MM.1S (cell line): ENCODE results near the gene SLC6A20.
"Not testable (repeated sequence)": the region's sequence is repeated elsewhere in the genome, so short reads cannot be mapped to it uniquely, and the experiment has no call there.

Experiments used
- DNase-seq: peaks from one replicate; pipeline ENCODE4 v3.0.0-alpha.2; 2015
- H2AFZ ChIP-seq: fragments of 300-600 bp; sonication (generic); 2 replicates; pipeline ENCODE4 v1.6.0; 2016; ENCODE audit warnings: antibody characterized with exemption, low read length
- H3F3A ChIP-seq: fragments of 300-600 bp; sonication (generic); 2 replicates; pipeline ENCODE4 v1.6.1; 2016; ENCODE audit warnings: mild to moderate bottlenecking, antibody characterized with exemption, low read length, moderate library complexity, mixed read lengths; ENCODE audit not compliant: insufficient read depth
- H3K27ac ChIP-seq: fragments of 300-600 bp; sonication (generic); 2 replicates; pipeline ENCODE4 v1.5.1; 2016; ENCODE audit warnings: mild to moderate bottlenecking, low read length
- H3K27me3 ChIP-seq: fragments of 300-600 bp; sonication (generic); replicated peaks from 2 replicates; pipeline ENCODE4 v1.6.0; 2016; ENCODE audit warnings: low read length; ENCODE audit not compliant: insufficient read depth
- H3K36me3 ChIP-seq: fragments of 300-600 bp; sonication (generic); replicated peaks from 2 replicates; pipeline ENCODE4 v1.6.1; 2016; ENCODE audit warnings: mild to moderate bottlenecking, low read length, mixed read lengths; ENCODE audit not compliant: insufficient read depth
- H3K4me1 ChIP-seq: fragments of 300-600 bp; sonication (generic); 2 replicates; pipeline ENCODE4 v1.6.1; 2016; ENCODE audit warnings: low read length, mixed read lengths
- H3K4me2 ChIP-seq: fragments of 300-600 bp; sonication (generic); 2 replicates; pipeline ENCODE4 v1.6.0; 2016; ENCODE audit warnings: low read depth, low read length
- H3K4me3 ChIP-seq: fragments of 300-600 bp; sonication (generic); 2 replicates; pipeline ENCODE4 v1.5.1; 2016; ENCODE audit warnings: low read length, mixed read lengths
- H3K79me2 ChIP-seq: fragments of 300-600 bp; sonication (generic); 2 replicates; pipeline ENCODE4 v1.6.1; 2016; ENCODE audit warnings: mixed run types, low read length, mixed read lengths
- H3K9ac ChIP-seq: fragments of 300-600 bp; sonication (generic); 2 replicates; pipeline ENCODE4 v1.6.1; 2016; ENCODE audit warnings: low read length, mixed read lengths
- H3K9me2 ChIP-seq: fragments of 300-600 bp; sonication (generic); replicated peaks from 2 replicates; pipeline ENCODE4 v1.6.1; 2016; ENCODE audit warnings: mild to moderate bottlenecking, low read length, mixed read lengths; ENCODE audit not compliant: insufficient read depth
- H3K9me3 ChIP-seq: fragments of 300-600 bp; sonication (generic); replicated peaks from 2 replicates; pipeline ENCODE4 v1.6.1; 2016; ENCODE audit warnings: mild to moderate bottlenecking, low read length, mixed read lengths; ENCODE audit not compliant: insufficient read depth
- H4K20me1 ChIP-seq: fragments of 300-600 bp; sonication (generic); 2 replicates; pipeline ENCODE4 v1.6.1; 2016; ENCODE audit warnings: mild to moderate bottlenecking, low read length, moderate library complexity, mixed read lengths; ENCODE audit not compliant: insufficient read depth
- CTCF ChIP-seq: fragments of 300-600 bp; sonication (generic); IDR thresholded peaks from 2 replicates; pipeline ENCODE4 v1.5.1; 2016; ENCODE audit warnings: antibody characterized with exemption, low read length, mixed read lengths
- EZH2 ChIP-seq: fragments of 300-600 bp; sonication (generic); optimal IDR thresholded peaks from 2 replicates; pipeline ENCODE3; 2017; ENCODE audit warnings: low read depth, mild to moderate bottlenecking, antibody characterized with exemption, low read length, mixed read lengths
- EZH2phosphoT487 ChIP-seq: fragments of 300-600 bp; sonication (generic); IDR thresholded peaks from 2 replicates; pipeline ENCODE4 v1.6.1; 2018; ENCODE audit warnings: antibody characterized with exemption, low read length

SLC6A20 gene

GRCh38 chr3:45751537-45752242, 44.6 kb downstream of the SLC6A20 start:
- Histone ChIP-seq H3K4me2 (no peak overlapping the region), H3K27ac (no peak overlapping the region), H4K20me1 (no peaks in the 10 kb centered on the region), H3K4me1 (no peaks in the 10 kb centered on the region), H3K4me3 (no peak overlapping the region), H3K9me2 (no peaks in the 10 kb centered on the region), H3F3A (no peaks in the 10 kb centered on the region), H3K36me3 (no peaks in the 10 kb centered on the region), H3K9me3 (no peaks in the 10 kb centered on the region), H3K79me2 (no peaks in the 10 kb centered on the region), H3K27me3 (no peaks in the 10 kb centered on the region), H2AFZ (no peak overlapping the region), H3K9ac (no peak overlapping the region)
- DNase-seq = no peak
- TF ChIP-seq EZH2 (no peak), CTCF (no peak), EZH2phosphoT487 (no peak)

DNA sequence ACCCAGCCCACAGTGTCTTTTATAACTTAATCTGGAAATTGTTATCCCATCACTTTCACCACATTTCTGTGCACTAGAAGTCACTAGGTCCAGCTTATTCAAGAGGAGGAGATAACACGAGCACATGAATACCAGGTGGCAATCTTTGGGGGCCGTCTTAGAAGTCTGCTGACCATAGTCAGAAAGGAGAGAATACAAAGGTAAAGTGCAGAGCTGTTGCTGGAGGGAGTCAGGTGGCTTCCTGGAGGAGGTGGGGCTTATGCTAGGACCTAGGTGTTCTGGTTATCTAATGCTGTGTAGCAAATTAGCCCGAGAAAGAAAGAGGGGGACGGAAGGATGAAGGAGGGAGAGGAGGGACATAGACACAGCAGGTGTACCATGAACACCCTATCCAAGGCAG, 46.5 kb downstream of the SLC6A20 start:
- Histone ChIP-seq H3K79me2 (no peaks in the 10 kb centered on the region), H3K9me3 (no peaks in the 10 kb centered on the region), H2AFZ (no peak overlapping the region), H3K9me2 (no peaks in the 10 kb centered on the region), H3F3A (no peaks in the 10 kb centered on the region), H3K4me1 (no peaks in the 10 kb centered on the region), H3K4me3 (no peak overlapping the region), H3K27ac (no peak overlapping the region), H3K36me3 (no peaks in the 10 kb centered on the region), H4K20me1 (no peaks in the 10 kb centered on the region), H3K9ac (no peak overlapping the region), H3K4me2 (no peak overlapping the region), H3K27me3 (no peaks in the 10 kb centered on the region)
- no peak for TF ChIP-seq EZH2phosphoT487
- no peak for TF ChIP-seq EZH2
- no peak for TF ChIP-seq CTCF
- no peak for DNase-seq

DNA sequence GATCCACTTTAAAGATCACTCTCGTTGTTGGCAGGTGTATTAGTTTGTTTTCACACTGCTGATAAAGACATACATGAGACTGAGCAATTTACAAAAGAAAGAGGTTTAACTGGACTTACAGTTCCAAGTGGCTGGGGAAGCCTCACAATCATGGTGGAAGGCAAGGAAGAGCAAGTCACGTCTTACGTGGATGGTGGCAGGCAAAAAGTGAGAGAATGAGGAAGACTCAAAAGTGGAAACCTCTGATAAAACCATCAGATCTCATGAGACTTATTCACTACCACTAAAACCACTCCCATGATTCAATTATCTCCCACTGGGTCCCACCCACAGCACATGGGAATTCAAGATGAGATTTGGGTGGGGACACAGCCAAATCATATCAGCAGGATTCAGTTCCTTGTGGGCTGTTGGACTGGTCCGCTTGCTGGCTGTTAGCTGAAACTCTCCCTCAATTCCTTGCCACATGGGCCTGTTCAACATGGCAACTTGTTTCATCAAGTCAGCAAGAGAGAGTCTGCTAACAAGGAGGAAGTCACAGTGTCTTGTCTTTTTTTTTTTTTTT, 47.2 kb downstream of the SLC6A20 start:
- not testable (repeated sequence) for H3F3A ChIP-seq, H3K27me3 ChIP-seq, H3K4me2 ChIP-seq, H3K9me2 ChIP-seq, H3K36me3 ChIP-seq, H3K4me1 ChIP-seq, DNase-seq, H2AFZ ChIP-seq, H3K9me3 ChIP-seq, H3K4me3 ChIP-seq, H3K79me2 ChIP-seq, H3K9ac ChIP-seq, H4K20me1 ChIP-seq, H3K27ac ChIP-seq

DNA sequence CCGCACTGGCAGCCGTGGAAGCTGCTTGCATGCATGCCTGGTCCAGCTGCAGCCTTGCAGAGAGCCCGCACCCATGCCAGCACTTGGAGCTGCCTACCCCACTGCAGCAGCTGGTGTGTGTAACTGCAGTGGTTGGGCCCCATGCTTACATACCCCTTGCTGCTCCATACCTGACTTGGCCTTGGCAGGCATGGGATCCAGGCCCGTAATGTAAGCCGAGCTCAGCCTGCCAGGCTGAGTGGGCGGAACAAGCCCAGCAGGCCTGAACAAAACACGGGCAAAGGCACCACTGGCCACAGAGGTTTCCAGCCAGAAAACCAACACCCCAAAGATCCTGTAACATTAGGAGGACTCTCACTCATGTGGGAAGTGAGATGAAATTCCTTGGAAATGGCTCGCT, 48.3 kb downstream of the SLC6A20 start:
- Histone ChIP-seq H3K4me2 (no peak overlapping the region), H3K9ac (no peak overlapping the region), H2AFZ (no peak overlapping the region), H3K27ac (no peak overlapping the region), H3K4me3 (no peak overlapping the region), H3K79me2 (no peaks in the 10 kb centered on the region), H3K9me2 (no peaks in the 10 kb centered on the region), H3K9me3 (no peaks in the 10 kb centered on the region), H3K4me1 (no peaks in the 10 kb centered on the region), H3K27me3 (no peaks in the 10 kb centered on the region), H4K20me1 (no peaks in the 10 kb centered on the region), H3F3A (no peaks in the 10 kb centered on the region), H3K36me3 (peaks cover 3% of the 10 kb centered on the region; the same call in 1 of the 2 replicates)
- DNase-seq = no peak
- TF ChIP-seq EZH2phosphoT487 (no peak), CTCF (no peak), EZH2 (no peak)
